ENCODE results near the gene PRR5L.

The PRR5L gene

DNA sequence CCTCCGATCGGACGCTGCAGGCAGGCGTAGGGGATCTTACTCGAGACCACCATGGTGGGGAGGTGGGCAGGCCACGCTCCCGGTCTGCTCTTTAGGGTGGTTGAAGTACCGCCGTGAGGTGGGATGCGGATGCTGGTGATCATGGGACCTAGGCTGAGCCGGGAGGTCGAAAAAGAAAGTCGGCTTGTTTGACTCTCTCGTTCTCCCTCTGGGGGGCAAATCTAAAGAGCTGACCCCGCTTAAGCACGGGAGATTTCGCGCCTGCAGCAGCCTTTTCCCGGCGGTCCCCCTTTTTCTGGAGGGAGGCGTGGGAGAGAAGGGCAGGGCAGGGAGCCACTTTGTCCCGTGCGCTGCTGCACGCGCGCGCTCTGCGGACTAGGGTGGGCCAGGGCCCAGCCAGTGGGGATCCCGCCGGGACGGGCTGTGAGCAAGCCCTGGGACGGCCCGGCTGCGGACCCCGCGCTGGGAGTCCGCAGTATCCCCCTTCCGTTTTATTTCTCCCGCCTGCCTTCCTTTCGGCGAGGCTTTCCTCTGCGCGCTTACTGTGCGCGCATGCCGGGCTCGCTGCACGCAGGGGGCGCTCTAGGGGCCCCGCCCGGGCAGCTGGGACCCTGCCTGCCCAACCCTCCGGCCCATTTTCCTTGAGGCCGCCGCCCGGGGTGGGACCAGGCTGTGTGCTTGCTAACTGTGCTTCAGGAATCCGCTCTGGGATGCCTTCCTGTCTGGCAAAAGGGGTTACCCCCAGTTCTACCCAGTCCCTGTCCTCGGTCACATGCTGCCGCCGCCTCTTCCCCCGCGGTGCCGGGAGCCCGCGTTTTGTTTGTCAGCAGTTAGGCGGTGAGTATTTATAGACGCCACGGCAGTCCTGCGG lies 81.0 kb downstream of the PRR5L start:
- peak; percentile 23 for DNase-seq (ENCODE audit: low read depth)

GRCh38 chr11:36377759-36378564 lies 81.9 kb downstream of the PRR5L start:
- DNase-seq (ENCODE audit: low read depth) = no peak

GRCh38 chr11:36379653-36380052 lies 83.6 kb downstream of the PRR5L start:
- DNase-seq (ENCODE audit: low read depth) = no peak

DNA sequence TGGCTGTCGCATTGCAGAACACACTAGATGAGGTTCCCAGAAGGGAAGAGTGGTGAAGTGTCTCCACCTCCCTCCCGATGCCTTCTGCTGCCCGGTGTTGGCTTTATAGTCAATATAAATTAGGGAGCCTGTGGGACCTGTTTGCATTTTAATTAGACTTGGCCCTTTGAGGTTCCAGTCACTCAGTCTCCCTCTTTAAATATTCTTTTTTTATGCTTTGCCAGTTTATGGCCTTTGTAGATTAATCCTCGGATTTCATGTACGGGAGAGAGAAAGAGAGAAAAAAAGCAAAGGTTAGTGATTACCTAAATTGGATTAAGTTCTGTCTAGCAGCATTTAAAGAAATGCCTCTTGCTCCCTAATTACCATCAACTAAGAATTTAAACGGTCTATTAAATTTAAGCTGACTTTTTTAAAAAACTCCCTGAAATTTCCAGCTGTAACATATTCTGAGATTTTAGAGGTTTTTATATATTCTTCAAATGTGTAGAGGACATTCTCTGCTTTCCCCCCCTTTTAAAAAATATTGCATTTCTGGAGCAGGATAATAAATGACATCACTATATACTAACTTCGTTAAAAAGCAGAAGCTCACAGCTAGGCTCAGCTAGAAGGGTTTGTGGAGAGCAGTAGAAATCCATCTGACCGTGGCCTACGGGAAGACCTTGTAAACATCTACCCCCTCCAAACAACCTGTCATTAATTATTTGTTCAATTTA lies 84.4 kb downstream of the PRR5L start:
- no peak for DNase-seq (ENCODE audit: low read depth)

DNA sequence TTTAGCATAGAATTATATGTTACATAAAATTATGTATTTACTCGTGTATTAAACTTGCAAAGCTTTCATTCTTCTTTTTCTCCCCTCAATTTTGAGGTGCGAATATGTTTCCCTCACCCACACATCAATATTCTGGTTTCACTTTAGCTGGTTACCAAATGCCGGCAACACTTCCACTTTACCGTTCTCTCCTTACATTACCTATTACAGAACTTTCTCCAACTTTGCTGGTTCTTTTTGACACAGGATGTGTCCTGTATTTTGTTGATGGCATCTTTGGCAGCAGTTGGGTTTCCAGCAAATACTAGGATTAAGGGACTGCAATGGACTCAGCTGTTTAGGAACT lies 84.9 kb downstream of the PRR5L start:
- no peak for DNase-seq (ENCODE audit: low read depth)

- DNase-seq (ENCODE audit: low read depth) = no peak
Measured at GRCh38 chr11:36383195-36383594, 87.1 kb downstream of the PRR5L start.

- no peak for DNase-seq (ENCODE audit: low read depth)
Measured at GRCh38 chr11:36385121-36385970, 89.3 kb downstream of the PRR5L start.

DNA sequence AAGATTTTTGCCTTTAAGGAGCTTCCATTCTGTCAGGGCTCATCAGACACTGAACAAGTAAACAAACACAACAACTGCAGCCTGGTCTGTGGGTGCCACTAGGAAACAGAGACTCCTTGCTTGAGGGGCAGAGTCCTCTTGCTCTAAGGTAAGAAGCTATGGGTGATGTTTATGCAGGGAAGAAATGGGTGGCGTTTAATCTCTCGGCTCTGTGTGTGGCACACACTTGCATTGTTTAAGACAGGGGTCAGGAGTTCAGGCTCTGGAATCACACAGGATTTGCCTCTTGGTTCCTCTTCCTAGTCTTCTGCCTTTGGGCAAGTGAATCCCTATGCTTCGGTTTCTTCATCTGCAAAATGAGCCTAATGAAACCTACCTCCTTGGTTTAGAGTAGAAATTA lies 90.3 kb downstream of the PRR5L start:
- DNase-seq (ENCODE audit: low read depth) = no peak

DNA sequence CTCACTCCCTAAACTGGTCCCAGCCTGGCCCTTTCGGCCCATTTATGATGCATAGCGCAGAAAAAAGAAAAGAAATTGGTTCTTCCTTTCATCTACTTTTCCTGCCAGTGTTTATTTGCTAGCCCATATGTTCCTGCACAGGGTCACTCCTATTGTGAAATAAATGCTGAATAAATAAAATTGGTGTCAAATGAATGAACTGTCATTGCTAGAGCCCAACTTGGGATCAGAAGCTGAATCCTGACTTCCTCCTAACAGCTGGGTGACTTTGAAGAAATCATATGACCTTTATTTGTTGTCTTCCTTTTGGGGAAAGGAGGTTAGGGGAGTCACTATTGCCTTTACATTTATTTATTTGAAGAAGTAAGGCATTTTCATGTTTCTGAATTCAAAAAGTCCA lies 92.0 kb downstream of the PRR5L start:
- no peak for DNase-seq (ENCODE audit: low read depth)

GRCh38 chr11:36388951-36389350 lies 92.9 kb downstream of the PRR5L start:
- DNase-seq (ENCODE audit: low read depth) = no peak

- no peak for DNase-seq (ENCODE audit: low read depth)
Measured at GRCh38 chr11:36389811-36390210, 93.7 kb downstream of the PRR5L start.

- DNase-seq (ENCODE audit: low read depth) = no peak
Measured at GRCh38 chr11:36390963-36391471, 94.9 kb downstream of the PRR5L start.

DNA sequence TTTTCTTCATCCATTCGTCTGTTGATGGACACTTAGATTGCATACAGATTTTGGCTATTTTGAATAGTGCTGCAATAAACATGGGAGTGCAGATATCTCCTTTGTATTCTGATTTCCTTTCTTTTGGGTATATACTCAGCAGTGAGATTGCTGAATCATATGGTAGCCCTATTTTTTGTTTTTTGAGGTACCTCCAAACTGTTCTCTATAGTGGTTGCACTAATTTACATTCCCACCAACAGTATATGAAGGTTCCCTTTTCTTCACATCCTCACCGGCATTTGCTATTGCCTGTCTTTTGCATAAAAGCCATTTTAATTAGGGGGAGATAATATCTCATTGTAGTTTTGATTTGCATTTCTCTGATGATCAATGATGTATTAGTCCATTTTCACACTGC lies 96.1 kb downstream of the PRR5L start:
- no peak for DNase-seq (ENCODE audit: low read depth)

DNA sequence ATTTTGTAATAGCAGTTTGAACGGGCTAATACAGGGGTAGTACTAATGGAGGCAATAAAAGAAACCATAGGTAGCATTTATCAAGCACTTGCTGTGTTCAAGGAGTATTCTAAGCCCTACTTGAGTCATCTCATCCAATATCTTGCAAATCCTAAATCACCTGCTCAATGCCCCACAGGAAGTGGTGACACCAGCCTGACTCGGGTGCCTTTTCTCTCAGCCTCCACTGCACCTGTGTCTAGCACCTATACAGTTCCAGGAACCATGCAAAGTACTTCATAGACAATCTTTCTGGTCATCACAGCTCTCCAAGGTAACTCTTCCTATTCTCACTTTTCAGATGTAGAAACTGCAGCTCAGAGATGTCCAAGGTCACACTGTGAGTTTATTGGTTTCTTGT lies 98.0 kb downstream of the PRR5L start:
- DNase-seq (ENCODE audit: low read depth) = no peak

DNA sequence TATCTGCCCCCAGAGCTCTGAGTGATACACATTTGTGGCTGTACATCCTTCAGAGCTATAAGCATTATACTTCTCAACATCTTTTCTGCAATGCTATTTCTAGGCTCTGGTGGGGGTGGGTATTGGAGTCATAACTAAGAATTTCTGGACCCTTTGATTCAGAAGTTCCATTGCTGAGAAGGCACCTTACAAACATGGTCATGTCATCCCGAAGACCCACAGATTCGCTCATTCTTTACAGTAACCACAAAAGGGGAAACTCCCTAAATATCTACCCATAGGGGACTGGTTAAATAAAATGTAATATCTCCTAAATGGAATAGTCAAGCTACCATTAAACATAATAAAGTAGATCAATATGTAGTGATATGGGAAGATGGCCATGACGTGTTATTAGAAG lies 98.8 kb downstream of the PRR5L start:
- DNase-seq (ENCODE audit: low read depth) = no peak

GRCh38 chr11:36395978-36396736 lies 100.1 kb downstream of the PRR5L start:
- no peak for DNase-seq (ENCODE audit: low read depth)

- no peak for DNase-seq (ENCODE audit: low read depth)
Measured at GRCh38 chr11:36398231-36398953, 102.3 kb downstream of the PRR5L start.

- no peak for DNase-seq (ENCODE audit: low read depth)
Measured at GRCh38 chr11:36399236-36399635, 103.1 kb downstream of the PRR5L start.

DNA sequence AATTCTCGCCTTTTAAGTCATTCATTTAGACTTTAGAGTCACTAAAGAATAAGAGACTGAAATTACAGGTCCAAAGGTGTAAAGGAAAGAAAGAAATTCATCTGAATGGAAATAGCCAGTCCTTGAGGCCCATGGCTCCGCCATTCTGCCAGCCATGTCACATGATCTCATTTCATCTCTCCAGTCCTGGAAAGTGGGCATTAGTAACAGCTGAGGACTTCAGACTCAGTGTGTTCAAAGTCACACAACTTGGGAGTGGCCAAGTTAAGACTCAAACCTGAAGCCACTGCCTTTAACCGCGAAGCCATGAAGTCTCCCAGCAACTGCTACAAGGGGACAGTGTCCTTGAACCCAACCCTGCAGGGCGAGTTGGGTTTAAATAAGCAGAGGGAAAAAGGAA lies 103.7 kb downstream of the PRR5L start:
- no peak for DNase-seq (ENCODE audit: low read depth)

DNA sequence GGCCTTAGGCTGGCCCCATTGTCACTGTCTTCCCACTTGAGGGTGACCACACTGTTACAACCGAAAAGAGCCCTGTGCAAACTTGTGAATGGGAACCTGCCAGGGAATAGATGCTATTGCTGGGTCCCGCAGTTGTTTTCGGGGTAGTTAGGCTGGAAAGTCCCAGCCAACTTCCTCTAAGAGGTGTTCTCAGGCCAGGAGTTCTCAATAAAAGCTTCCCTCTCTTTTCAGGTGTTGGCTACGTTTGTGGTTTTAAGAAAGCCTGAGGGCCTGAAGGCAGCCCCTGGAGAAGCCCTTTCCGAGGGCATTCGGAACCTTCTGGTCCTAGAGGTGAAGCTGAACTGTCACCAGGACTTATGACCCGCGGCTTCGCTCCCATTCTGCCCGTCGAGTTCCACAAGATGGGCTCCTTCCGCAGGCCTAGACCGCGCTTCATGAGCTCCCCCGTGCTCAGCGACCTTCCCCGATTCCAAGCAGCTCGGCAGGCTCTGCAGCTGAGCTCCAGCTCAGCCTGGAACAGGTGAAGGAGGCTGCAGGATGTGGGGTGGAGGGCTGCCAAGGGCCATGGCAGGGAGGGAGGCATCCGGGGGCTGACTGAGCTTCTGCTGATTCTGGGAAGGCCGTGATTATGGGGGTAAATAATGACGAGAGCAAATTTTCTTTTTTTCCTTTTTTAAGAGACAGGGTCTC lies 104.8 kb downstream of the PRR5L start:
- no peak for DNase-seq (ENCODE audit: low read depth)
